Loucy (cell line): ENCODE results near the gene INSYN1.

ENCODE experiments used
- H2AFZ ChIP-seq: fragments of 200-600 bp; sonication (generic); 2 replicates; pipeline ENCODE4 v1.6.0; 2016; ENCODE audit warnings: antibody characterized with exemption, mild to moderate bottlenecking, low read length, moderate library complexity
- H3F3A ChIP-seq: fragments of 200-600 bp; 2 replicates; pipeline ENCODE4 v1.6.0; 2016; ENCODE audit warnings: antibody characterized with exemption, low read depth, mild to moderate bottlenecking
- H3K27me3 ChIP-seq: fragments of 200-600 bp; sonication (generic); 2 replicates; pipeline ENCODE4 v1.6.1; 2014; ENCODE audit warnings: low read length, mild to moderate bottlenecking; ENCODE audit not compliant: insufficient read depth, poor library complexity, severe bottlenecking
- H3K36me3 ChIP-seq: fragments of 200-600 bp; sonication (generic); 2 replicates; pipeline ENCODE4 v1.6.1; 2016; ENCODE audit warnings: low read length; ENCODE audit not compliant: insufficient read depth
- H3K4me1 ChIP-seq: fragments of 200-600 bp; sonication (generic); 2 replicates; pipeline ENCODE4 v1.5.1; 2014; ENCODE audit warnings: low read length, mild to moderate bottlenecking; ENCODE audit not compliant: insufficient read depth, poor library complexity, severe bottlenecking
- H3K4me2 ChIP-seq: fragments of 200-600 bp; sonication (generic); 2 replicates; pipeline ENCODE4 v1.6.0; 2014; ENCODE audit warnings: antibody characterized with exemption, low read length, low read depth, mild to moderate bottlenecking; ENCODE audit not compliant: poor library complexity, severe bottlenecking
- H3K4me3 ChIP-seq: fragments of 200-600 bp; sonication (generic); 2 replicates; pipeline ENCODE4 v1.5.1; 2014; ENCODE audit warnings: low read length, mild to moderate bottlenecking, mixed read lengths; ENCODE audit not compliant: poor library complexity, severe bottlenecking
- H3K79me2 ChIP-seq: fragments of 200-600 bp; sonication (generic); 2 replicates; pipeline ENCODE4 v1.6.1; 2014; ENCODE audit warnings: low read length; ENCODE audit not compliant: insufficient read depth
- H3K9ac ChIP-seq: fragments of 200-600 bp; sonication (generic); 2 replicates; pipeline ENCODE4 v1.6.0; 2014; ENCODE audit warnings: mild to moderate bottlenecking, low read depth, low read length, moderate library complexity; ENCODE audit not compliant: poor library complexity, severe bottlenecking
- H3K9me2 ChIP-seq: fragments of 200-600 bp; sonication (generic); replicated peaks from 2 replicates; pipeline ENCODE4 v1.6.1; 2016; ENCODE audit warnings: low read depth, low read length, mixed read lengths
- H3K9me3 ChIP-seq: fragments of 200-600 bp; sonication (generic); 2 replicates; pipeline ENCODE4 v1.6.1; 2014; ENCODE audit warnings: mild to moderate bottlenecking, antibody characterized with exemption, low read length, low read depth; ENCODE audit not compliant: insufficient read depth
- H4K20me1 ChIP-seq: fragments of 200-600 bp; sonication (generic); 2 replicates; pipeline ENCODE4 v1.6.0; 2014; ENCODE audit warnings: antibody characterized with exemption, low read length, mild to moderate bottlenecking; ENCODE audit not compliant: insufficient read depth, poor library complexity, severe bottlenecking
- EZH2phosphoT487 ChIP-seq: fragments of 200-600 bp; IDR thresholded peaks from 2 replicates; pipeline ENCODE4 v1.6.1; 2018; ENCODE audit warnings: antibody characterized with exemption, mild to moderate bottlenecking, moderate library complexity, borderline replicate concordance
- TF ChIP-seq, protein P1 (sequence below): fragments of 200-600 bp; sonication (generic); conservative IDR thresholded peaks from 2 replicates; pipeline ENCODE4 v1.5.1; 2014; ENCODE audit warnings: mild to moderate bottlenecking, antibody characterized with exemption, low read length

The INSYN1 gene

DNA sequence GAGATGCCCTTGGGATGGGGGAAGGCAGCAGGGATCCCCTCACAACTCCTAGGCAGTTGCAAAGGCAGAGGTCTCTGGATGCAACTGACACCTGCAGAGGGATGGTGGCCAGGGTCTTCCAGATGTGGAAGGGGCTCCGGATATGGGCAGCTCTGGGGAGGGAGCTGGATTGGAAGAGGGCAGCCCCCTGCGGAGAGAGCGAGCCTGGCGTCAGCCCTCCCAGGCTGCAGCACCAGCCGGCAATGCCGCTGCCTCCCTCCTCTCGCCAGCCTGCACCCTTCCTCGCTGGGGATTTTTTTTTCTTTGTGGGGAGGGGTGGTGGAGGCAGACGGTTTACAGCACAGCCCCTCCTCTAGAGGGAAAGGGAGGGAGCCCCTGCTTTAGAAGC, 1.6 kb downstream of the INSYN1 start:
- Histone ChIP-seq H3K9ac (no peak overlapping the region), H3K27me3 (no peaks in the 10 kb centered on the region), H3K4me1 (no peaks in the 10 kb centered on the region), H4K20me1 (no peaks in the 10 kb centered on the region), H3K9me2 (no peaks in the 10 kb centered on the region), H3K9me3 (no peaks in the 10 kb centered on the region), H3K36me3 (no peaks in the 10 kb centered on the region), H3K79me2 (no peaks in the 10 kb centered on the region), H3F3A (no peaks in the 10 kb centered on the region), H3K4me3 (no peak overlapping the region), H2AFZ (no peak overlapping the region), H3K4me2 (no peak overlapping the region)
- TF ChIP-seq, protein P1, sequence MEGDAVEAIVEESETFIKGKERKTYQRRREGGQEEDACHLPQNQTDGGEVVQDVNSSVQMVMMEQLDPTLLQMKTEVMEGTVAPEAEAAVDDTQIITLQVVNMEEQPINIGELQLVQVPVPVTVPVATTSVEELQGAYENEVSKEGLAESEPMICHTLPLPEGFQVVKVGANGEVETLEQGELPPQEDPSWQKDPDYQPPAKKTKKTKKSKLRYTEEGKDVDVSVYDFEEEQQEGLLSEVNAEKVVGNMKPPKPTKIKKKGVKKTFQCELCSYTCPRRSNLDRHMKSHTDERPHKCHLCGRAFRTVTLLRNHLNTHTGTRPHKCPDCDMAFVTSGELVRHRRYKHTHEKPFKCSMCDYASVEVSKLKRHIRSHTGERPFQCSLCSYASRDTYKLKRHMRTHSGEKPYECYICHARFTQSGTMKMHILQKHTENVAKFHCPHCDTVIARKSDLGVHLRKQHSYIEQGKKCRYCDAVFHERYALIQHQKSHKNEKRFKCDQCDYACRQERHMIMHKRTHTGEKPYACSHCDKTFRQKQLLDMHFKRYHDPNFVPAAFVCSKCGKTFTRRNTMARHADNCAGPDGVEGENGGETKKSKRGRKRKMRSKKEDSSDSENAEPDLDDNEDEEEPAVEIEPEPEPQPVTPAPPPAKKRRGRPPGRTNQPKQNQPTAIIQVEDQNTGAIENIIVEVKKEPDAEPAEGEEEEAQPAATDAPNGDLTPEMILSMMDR, result no peak
- no peak for TF ChIP-seq EZH2phosphoT487

DNA sequence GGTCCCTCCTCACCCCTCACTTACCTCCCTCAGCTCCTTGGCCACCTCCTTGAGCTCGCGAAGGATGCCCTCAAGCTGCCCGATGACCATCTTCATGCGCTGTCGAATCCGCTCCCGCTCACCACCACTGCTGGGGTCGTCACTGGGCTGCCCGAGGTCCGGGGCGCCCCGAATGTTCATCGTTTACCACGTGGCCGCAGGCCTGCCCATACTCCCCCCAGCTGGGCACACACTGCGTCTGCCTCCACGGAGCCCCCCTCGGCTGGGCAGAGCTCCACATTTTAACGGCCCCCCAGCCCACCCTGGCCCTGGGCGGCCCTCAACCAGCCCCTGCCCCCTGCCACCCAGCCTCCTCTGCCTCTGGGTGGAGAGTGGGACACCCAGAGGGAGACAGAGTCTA, 2.2 kb downstream of the INSYN1 start:
- H3K4me2 ChIP-seq, result no peak overlapping the region
- H2AFZ ChIP-seq, result no peak overlapping the region
- H3K36me3 ChIP-seq, result no peaks in the 10 kb centered on the region
- no peaks in the 10 kb centered on the region for H3K4me1 ChIP-seq
- no peaks in the 10 kb centered on the region for H3F3A ChIP-seq
- H3K9ac ChIP-seq, result no peak overlapping the region
- H4K20me1 ChIP-seq, result no peaks in the 10 kb centered on the region
- H3K27me3 ChIP-seq, result no peaks in the 10 kb centered on the region
- H3K4me3 ChIP-seq, result no peak overlapping the region
- H3K9me3 ChIP-seq, result no peaks in the 10 kb centered on the region
- no peaks in the 10 kb centered on the region for H3K9me2 ChIP-seq
- TF ChIP-seq EZH2phosphoT487, result no peak
- TF ChIP-seq, protein P1, result no peak
- H3K79me2 ChIP-seq, result no peaks in the 10 kb centered on the region

DNA sequence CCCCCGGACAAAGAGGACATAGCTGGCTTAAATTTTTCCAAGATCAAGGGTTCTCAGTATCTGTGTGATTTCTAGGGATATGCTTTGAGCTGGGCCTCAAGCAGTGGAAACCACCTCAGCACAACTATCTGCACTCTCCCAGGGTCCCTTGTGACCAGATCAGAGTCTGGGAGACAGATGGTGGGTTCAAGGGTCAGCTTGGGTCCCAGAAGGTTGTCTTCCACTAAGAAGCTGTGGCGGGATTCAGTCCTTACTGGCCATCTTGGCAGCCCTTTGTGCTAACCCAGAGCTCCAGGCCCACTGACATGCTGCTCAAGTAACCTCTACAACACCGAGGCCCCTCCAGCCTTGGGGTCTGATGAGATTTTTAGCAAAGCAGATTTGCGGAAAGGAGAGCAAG, 2.7 kb downstream of the INSYN1 start:
- Histone ChIP-seq H3K27me3 (no peaks in the 10 kb centered on the region), H2AFZ (no peak overlapping the region), H3K4me2 (no peak overlapping the region), H3K79me2 (no peaks in the 10 kb centered on the region), H3F3A (no peaks in the 10 kb centered on the region), H3K9ac (no peak overlapping the region), H3K4me3 (no peak overlapping the region), H4K20me1 (no peaks in the 10 kb centered on the region), H3K9me2 (no peaks in the 10 kb centered on the region), H3K4me1 (no peaks in the 10 kb centered on the region), H3K9me3 (no peaks in the 10 kb centered on the region), H3K36me3 (no peaks in the 10 kb centered on the region)
- TF ChIP-seq, protein P1, result no peak
- no peak for TF ChIP-seq EZH2phosphoT487
